ENCODE measurements around the gene METTL26. TPM values are rescaled to one million over a fixed set of nuclear protein-coding genes. Genes with fewer than 3 reads are reported as not detected.

METTL26 gene
- total RNA-seq, 1 experiment from 2014 or later, result 121 TPM

GRCh38 chr16:631808-632358 is 4.2 kb downstream of the METTL26 start:
- Mint-ChIP-seq H3K9me3 (ENCODE audit: low read depth, unreplicated experiment) (no peaks in the 10 kb centered on the region), H3K36me3 (ENCODE audit: insufficient read depth, unreplicated experiment) (peaks cover 91% of the 10 kb centered on the region), H3K27ac (ENCODE audit: unreplicated experiment) (no peak overlapping the region), H3K4me3 (ENCODE audit: low read depth, unreplicated experiment) (no peak overlapping the region), H3K4me1 (ENCODE audit: low read depth, unreplicated experiment) (peaks cover 6% of the 10 kb centered on the region), H3K27me3 (ENCODE audit: unreplicated experiment) (no peaks in the 10 kb centered on the region)
- TF ChIP-seq, protein P1, sequence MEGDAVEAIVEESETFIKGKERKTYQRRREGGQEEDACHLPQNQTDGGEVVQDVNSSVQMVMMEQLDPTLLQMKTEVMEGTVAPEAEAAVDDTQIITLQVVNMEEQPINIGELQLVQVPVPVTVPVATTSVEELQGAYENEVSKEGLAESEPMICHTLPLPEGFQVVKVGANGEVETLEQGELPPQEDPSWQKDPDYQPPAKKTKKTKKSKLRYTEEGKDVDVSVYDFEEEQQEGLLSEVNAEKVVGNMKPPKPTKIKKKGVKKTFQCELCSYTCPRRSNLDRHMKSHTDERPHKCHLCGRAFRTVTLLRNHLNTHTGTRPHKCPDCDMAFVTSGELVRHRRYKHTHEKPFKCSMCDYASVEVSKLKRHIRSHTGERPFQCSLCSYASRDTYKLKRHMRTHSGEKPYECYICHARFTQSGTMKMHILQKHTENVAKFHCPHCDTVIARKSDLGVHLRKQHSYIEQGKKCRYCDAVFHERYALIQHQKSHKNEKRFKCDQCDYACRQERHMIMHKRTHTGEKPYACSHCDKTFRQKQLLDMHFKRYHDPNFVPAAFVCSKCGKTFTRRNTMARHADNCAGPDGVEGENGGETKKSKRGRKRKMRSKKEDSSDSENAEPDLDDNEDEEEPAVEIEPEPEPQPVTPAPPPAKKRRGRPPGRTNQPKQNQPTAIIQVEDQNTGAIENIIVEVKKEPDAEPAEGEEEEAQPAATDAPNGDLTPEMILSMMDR (IDR thresholded peaks at IDR 0.05; ENCODE audit: unreplicated experiment), result no peak
- intact Hi-C loops (cut with micrococcal nuclease; ENCODE audit: unreplicated experiment), result loop anchor here (10.0 kb wide), 1 partner anchor 107 kb away; the partner anchor contains the start of gene CAPN15
- DNase-seq, result no peak
- BruUV-seq (replicated peaks), result no TSS peak
- CTCF ChIA-PET, result no interaction called here

DNA sequence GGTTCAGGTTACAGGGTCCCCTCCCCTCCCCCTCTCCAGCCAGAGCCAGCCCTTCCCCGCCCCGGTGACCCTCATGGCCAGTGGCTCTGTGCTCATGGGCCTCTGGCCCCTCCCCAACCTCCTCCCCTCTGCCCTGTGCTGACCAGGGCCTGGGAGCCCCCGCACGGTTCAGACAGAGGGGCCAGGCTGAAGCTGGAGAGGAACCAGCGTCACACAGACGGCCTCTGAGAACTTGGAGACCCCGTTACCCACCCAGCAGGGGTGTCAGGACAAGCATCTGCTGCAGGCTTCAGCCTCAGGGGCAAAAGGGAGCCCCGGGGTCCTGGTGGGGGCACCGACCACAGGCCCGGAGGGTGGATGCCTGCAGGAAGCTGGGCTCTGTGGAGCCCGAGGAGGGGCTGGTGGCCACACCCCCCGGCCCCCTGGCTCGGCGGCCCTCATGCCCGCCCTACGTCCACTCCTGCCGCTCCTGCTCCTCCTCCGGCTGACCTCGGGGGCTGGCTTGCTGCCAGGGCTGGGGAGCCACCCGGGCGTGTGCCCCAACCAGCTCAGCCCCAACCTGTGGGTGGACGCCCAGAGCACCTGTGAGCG is 5.2 kb downstream of the METTL26 start, which contains the start of gene WFIKKN1:
TSS of gene WFIKKN1 (plus strand) at position 171 of the 591 bp plus-strand sequence. CDS start at position 440, 269 bp downstream.
- Mint-ChIP-seq H3K36me3 (ENCODE audit: insufficient read depth, unreplicated experiment) (peaks cover 87% of the 10 kb centered on the region), H3K27me3 (ENCODE audit: unreplicated experiment) (no peaks in the 10 kb centered on the region), H3K4me3 (ENCODE audit: low read depth, unreplicated experiment) (no peak within 1 kb of the TSS), H3K9me3 (ENCODE audit: low read depth, unreplicated experiment) (no peaks in the 10 kb centered on the region), H3K27ac (ENCODE audit: unreplicated experiment) (peak within 1 kb of the TSS; percentile 50), H3K4me1 (ENCODE audit: low read depth, unreplicated experiment) (no peaks in the 10 kb centered on the region)
- intact Hi-C loops (cut with micrococcal nuclease; ENCODE audit: unreplicated experiment), result loop anchor here (10.0 kb wide), 1 partner anchor 106 kb away; the partner anchor contains the start of gene CAPN15
- TF ChIP-seq, protein P1 (IDR thresholded peaks at IDR 0.05; ENCODE audit: unreplicated experiment), result no peak
- no TSS peak for BruUV-seq (replicated peaks)
- CTCF ChIA-PET, result no interaction called here
- DNase-seq, result peak; percentile 80

DNA sequence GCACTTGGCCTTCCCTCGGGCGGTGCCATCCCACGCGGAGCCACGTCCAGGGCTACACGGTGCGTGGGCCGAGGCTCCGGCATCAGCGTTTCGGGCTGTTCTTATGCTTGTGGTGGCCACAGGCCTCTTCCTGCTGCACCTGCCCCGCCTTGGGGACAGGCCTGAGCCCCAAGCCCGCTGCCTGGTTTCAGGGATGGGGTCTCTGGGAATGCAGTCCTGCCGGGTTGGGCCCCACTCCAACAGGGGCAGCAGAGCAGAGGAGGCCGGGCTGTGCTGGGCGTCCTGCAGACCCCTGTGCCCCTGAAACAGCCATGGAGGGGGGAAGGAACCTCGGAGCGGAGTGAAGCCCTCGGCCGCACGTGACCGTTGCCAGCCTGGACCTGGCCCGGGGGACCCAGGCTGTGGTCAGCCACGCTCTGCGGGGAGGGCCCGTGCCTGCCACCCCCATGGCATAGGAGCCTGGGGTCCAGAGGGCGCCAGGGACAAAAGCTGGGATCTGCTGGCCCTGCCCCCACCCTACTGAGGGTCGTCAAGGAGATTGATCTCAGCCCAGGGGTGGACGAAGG is 5.8 kb downstream of the METTL26 start:
- TF ChIP-seq, protein P1 (IDR thresholded peaks at IDR 0.05; ENCODE audit: unreplicated experiment), result no peak
- BruUV-seq (replicated peaks), result no TSS peak
- intact Hi-C loops (cut with micrococcal nuclease; ENCODE audit: unreplicated experiment), result loop anchor here (10.0 kb wide), 1 partner anchor 106 kb away; the partner anchor contains the start of gene CAPN15
- no peaks in the 10 kb centered on the region for H3K4me1 Mint-ChIP-seq (ENCODE audit: low read depth, unreplicated experiment)
- no peaks in the 10 kb centered on the region for H3K9me3 Mint-ChIP-seq (ENCODE audit: low read depth, unreplicated experiment)
- peaks cover 81% of the 10 kb centered on the region for H3K36me3 Mint-ChIP-seq (ENCODE audit: insufficient read depth, unreplicated experiment)
- no peak for DNase-seq
- CTCF ChIA-PET, result no interaction called here
- H3K4me3 Mint-ChIP-seq (ENCODE audit: low read depth, unreplicated experiment), result no peak overlapping the region
- peak overlapping the region; percentile 50 for H3K27ac Mint-ChIP-seq (ENCODE audit: unreplicated experiment)
- no peaks in the 10 kb centered on the region for H3K27me3 Mint-ChIP-seq (ENCODE audit: unreplicated experiment)

- intact Hi-C loops (cut with micrococcal nuclease; ENCODE audit: unreplicated experiment), result loop anchor here (10.0 kb wide), 1 partner anchor 105 kb away; the partner anchor contains the start of gene CAPN15
- Mint-ChIP-seq H3K36me3 (ENCODE audit: insufficient read depth, unreplicated experiment) (peaks cover 77% of the 10 kb centered on the region), H3K4me1 (ENCODE audit: low read depth, unreplicated experiment) (no peaks in the 10 kb centered on the region), H3K9me3 (ENCODE audit: low read depth, unreplicated experiment) (no peaks in the 10 kb centered on the region), H3K4me3 (ENCODE audit: low read depth, unreplicated experiment) (no peak overlapping the region), H3K27me3 (ENCODE audit: unreplicated experiment) (no peaks in the 10 kb centered on the region), H3K27ac (ENCODE audit: unreplicated experiment) (peak overlapping the region; percentile 50)
- no peak for DNase-seq
- BruUV-seq (replicated peaks), result no TSS peak
- TF ChIP-seq, protein P1 (IDR thresholded peaks at IDR 0.05; ENCODE audit: unreplicated experiment), result no peak
- CTCF ChIA-PET, result no interaction called here
Observed at GRCh38 chr16:629833-630248, 6.3 kb downstream of the METTL26 start.
